HL-60 (cell line): Measurements from ENCODE around the gene UBAP2L.
A peak's percentile ranks its signal among the peaks of the same experiment; 100 is the strongest.

ENCODE experiments used
- CTCF ChIP-seq: IDR thresholded peaks from one replicate; pipeline ENCODE4 v1.5.1; 2011; ENCODE audit warnings: low read length, control low read depth, inconsistent platforms; ENCODE audit not compliant: insufficient read depth
- POLR2AphosphoS5 ChIP-seq: IDR thresholded peaks from 2 replicates; pipeline ENCODE4 v1.6.1; 2012; ENCODE audit warnings: low read depth
- REST ChIP-seq: IDR thresholded peaks from 2 replicates; pipeline ENCODE4 v1.6.1; 2012; ENCODE audit warnings: low read depth; ENCODE audit not compliant: insufficient replicate concordance
- SPI1 ChIP-seq: IDR thresholded peaks from 2 replicates; pipeline ENCODE4 v1.6.1; 2012; ENCODE audit warnings: low read depth, mild to moderate bottlenecking, borderline replicate concordance

GRCh38 chr1:154220071-154220969 lies at the start of gene UBAP2L:
- TF ChIP-seq CTCF (no peak), POLR2AphosphoS5 (peak; percentile 93), REST (no peak), SPI1 (peak; percentile 92)
